AG09319 (cell line): ENCODE data around the gene IL21R.

Source experiments
- DNase-seq: peaks from one replicate; pipeline ENCODE4 v3.0.0-alpha.2; 2010; ENCODE audit warnings: low read depth; ENCODE audit errors: extremely low read depth
- CTCF ChIP-seq: IDR thresholded peaks from 2 replicates; pipeline ENCODE4 v1.5.1; 2011; ENCODE audit warnings: low read depth, mild to moderate bottlenecking, inconsistent platforms, low read length, moderate library complexity

The IL21R gene

GRCh38 chr16:27482397-27483087, 80.6 kb downstream of the IL21R start:
- no peak for TF ChIP-seq CTCF
- DNase-seq: no peak

- TF ChIP-seq CTCF: no peak
- no peak for DNase-seq
These were observed 81.1 kb downstream of the IL21R start for GRCh38 chr16:27483088-27483437.

GRCh38 chr16:27483624-27484023, 81.7 kb downstream of the IL21R start:
- TF ChIP-seq CTCF: no peak
- DNase-seq: no peak

- TF ChIP-seq CTCF: no peak
These were observed 83.2 kb downstream of the IL21R start for GRCh38 chr16:27485126-27485525.

GRCh38 chr16:27485811-27486210, 83.8 kb downstream of the IL21R start:
- TF ChIP-seq CTCF: no peak
- DNase-seq: no peak

More at GRCh38 chr16:27485126-27485525, 83.2 kb downstream of the IL21R start:
- no peak for DNase-seq

GRCh38 chr16:27486344-27486743, 84.4 kb downstream of the IL21R start:
- no peak for DNase-seq
- no peak for TF ChIP-seq CTCF

GRCh38 chr16:27486760-27487159, 84.8 kb downstream of the IL21R start:
- no peak for TF ChIP-seq CTCF
- no peak for DNase-seq
